GM19395 (cell line): ENCODE measurements around the gene NT5DC1.

Experiments
- ATAC-seq: cut with Tn5 transposase; IDR thresholded peaks from one replicate; pipeline ENCODE4 v1.9.1; 2021; ENCODE audit warnings: mild to moderate bottlenecking, moderate library complexity; ENCODE audit not compliant: unreplicated experiment

The NT5DC1 gene

DNA sequence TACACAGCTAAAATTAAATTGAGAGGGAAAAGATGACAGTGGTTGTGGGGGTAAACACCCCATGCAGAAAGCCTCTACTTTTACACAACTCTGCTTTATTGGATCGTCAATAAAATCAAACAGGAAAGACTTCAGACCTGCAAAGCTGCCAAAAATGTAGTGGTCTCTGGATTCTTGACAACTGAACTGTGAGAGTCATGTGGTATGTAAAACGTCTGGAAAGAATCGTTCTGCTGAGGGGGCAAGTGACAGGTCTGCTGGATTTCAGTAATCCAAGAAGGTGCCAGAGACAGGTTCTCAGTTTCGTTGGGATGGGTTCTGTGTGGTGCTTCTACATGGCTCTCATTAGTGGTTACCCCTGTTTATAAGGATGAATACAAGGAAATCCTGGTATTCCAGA lies 89.9 kb downstream of the NT5DC1 start:
- ATAC-seq: no peak

- ATAC-seq: no peak
These were observed 91.2 kb downstream of the NT5DC1 start for GRCh38 chr6:116191881-116192280.

DNA sequence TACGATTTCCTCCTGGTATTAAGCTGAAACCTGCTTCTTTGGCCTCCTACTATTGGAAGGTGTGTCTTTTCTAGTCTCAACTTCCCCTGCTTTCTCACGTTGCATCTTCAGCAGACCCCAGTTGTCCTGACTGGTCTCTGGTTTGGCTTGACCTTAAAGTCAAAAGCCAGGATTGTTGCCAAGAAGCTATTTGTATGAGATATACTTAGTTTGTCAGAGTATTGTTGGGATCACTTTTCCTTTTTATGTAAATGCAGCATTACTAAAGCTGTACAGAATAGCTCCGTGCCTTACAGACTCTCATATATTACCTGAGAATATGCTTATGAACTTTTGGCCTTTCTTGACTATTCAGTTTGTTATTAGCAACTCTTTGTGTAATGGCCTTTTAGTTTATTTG lies 92.1 kb downstream of the NT5DC1 start:
- ATAC-seq: no peak

DNA sequence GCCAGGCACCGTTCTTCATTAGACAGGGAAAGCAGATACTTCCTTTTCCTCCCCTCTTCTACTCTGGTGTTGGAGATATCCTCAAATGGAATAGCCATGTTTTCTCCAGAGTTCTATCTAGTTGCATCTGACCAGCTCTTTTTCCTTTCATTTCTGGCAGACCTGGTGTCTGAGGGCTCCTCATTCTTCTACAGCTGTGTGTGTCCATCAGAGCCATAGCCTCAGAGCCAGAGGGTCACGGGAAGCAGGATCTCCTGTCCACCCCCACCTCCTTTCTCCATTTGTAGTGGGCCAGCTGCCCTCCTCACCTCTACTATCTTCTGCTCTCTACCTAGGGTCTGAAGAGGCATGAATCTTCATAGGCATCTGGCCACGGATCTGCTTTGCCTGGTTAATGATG lies 96.2 kb downstream of the NT5DC1 start:
- ATAC-seq: no peak

DNA sequence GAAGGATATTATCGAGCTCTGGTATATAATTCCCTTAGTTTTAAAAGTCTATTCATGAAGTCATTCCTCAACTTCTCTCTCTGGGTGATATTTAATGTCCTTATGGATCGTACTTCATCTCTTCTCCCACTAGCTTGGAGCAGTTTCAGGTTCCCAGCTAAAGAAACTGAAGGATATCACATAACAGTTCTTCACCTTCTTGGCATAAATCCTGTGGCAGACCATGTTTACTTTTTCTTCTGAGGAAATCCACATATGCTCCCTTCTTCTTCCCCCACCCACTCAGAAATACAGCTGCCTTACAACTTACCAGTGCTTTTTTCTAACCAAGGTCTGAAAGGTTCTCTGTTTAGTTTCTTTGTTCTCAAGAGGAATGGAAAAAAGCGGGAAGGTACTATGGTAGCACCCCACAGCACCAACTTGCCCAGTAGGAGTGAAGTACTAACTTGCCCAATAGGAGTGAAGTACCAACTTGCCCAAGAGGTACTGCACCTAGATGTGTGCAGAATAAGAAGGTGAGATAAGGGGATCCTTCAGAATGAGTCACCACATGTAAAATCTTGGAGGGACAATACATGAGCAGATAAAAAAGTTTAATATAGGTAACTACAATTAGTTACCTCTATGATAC lies 100.1 kb downstream of the NT5DC1 start:
- no peak for ATAC-seq

DNA sequence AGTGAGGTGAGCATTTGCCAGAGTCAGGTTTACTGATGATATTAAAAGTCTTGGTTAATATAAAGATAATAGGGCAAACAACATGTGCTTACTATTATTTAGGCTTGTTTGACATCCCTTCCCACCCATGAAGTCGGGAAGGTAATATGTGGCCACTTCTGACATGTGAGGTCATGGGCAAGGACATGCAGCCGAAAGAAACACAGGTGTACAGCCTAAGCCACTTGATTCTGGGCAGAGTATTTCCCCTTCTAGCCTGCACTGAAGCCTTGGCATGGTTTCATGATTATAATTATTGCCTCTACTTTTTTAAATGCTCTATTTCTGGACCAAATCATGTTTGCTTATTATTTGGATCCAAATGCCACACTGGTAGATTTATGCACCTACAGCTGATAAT lies 100.9 kb downstream of the NT5DC1 start:
- ATAC-seq: no peak

GRCh38 chr6:116205281-116205680 lies 104.6 kb downstream of the NT5DC1 start:
- ATAC-seq: no peak

GRCh38 chr6:116206231-116206903 lies 105.7 kb downstream of the NT5DC1 start:
- ATAC-seq: no peak

DNA sequence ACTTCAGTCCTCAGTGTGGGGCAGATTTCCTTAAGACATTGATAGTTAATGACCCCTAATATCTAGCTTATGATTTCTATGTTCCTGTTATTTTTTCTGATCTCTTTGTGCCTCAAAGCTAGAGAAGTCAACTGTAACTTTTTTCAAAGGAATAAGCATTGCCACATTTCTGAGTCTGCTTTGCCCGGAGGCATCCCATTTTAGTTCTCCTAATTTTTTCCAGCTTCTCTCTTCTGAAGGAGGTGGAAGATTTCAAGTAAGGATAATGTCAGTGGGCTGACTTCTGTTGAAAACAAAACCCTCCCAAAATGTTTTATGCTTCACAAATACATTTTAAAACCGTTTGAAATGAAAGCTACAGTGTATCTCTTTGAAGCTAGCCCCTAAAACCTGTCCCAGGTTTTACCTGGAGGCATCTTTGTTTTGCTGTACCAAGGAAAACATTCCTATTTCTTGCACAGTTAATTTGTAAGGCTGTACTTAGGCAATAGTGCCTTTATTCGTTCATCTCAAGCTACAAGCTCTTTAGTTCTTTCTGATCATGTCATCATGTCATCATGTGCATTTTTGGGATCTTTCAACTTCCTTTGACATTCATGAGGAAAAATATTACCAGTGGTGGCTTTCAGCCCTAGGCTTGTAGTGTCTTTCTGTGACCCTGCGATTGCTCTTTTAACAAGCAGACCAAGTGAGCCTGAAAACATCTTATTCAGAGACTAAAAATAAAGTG lies 107.6 kb downstream of the NT5DC1 start:
- ATAC-seq: no peak

- no peak for ATAC-seq
These were observed 109.7 kb downstream of the NT5DC1 start for GRCh38 chr6:116210316-116210715.

- ATAC-seq: no peak
These were observed 110.2 kb downstream of the NT5DC1 start for GRCh38 chr6:116210750-116211425.

DNA sequence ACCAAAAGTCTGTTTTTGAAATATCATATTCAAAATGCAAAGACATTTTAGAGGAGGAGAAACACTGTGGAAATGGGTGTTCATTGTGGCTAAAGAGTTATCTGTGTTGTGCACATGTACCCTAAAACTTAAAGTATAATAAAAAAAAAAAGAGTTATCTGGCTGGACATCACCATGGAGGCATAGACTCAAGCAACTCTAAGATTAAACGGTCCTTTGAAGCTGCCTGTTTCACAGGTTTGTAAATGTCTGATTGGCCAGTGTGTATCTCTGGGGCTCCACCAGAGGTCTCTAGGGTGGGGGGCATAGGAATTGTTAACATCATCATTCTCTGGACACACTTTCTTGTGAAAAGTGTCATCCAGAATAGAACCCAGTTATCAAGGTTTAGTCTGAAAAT lies 114.0 kb downstream of the NT5DC1 start:
- no peak for ATAC-seq

DNA sequence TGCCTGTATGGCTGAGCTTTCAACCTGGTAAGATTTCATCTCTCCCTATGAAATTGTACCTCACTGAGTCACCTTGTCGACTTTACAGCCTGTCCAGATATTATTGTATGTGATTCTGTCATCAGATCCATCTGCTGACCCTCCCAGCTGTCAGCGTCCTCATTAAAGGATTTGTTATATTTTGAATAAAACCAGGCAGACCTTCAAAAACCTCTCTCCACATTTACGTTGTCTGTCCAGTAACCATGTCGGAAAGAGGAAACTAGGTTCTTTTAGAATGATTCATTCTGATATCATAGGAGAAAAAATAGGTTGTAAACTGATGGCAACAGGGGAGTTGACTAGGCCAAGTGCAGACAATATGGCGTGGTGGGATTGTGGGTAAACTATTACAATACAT lies 114.8 kb downstream of the NT5DC1 start:
- no peak for ATAC-seq

DNA sequence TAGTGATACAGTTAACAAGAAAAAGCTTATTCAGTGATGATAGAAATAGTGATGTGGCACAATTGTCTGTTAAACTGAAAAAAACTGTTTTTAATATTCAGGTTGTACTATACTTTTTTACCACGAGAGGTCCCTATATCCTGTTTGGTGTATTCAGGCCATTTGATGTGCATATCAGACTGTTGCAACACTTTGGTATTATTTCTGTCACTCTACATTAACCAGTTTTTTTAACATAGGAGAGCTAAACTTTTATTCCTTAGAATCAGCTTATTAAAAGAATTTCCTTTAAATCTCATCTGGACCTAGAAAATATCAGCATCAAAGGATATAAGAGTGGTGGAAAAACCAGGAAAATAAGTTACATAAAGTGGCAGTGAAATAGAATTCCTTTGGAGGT lies 116.4 kb downstream of the NT5DC1 start:
- peak; percentile 56 for ATAC-seq

- peak; percentile 45 for ATAC-seq
These were observed 117.5 kb downstream of the NT5DC1 start for GRCh38 chr6:116218172-116218633.

GRCh38 chr6:116218866-116219265 lies 118.2 kb downstream of the NT5DC1 start:
- ATAC-seq: no peak

GRCh38 chr6:116221067-116221466 lies 120.4 kb downstream of the NT5DC1 start:
- ATAC-seq: no peak

GRCh38 chr6:116221911-116222310 lies 121.3 kb downstream of the NT5DC1 start:
- no peak for ATAC-seq

DNA sequence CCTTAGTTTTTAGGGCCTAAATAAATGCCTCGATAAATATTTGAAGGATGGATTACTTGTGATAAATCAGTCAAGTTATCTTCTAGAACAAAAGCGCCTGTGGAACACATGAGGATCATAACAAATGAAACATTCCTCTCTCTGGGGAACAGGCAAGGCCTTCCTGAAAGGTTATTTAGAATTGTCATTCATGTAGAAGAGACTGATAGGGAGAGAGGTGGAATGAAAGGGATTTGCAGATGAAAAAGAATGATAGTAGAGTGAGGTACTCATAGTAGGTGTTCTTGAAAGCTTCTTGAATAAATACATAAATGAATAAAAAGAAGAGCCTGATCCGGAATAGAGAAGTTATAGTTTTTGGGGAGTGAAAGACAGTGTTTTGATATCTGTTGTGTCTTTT lies 122.7 kb downstream of the NT5DC1 start:
- ATAC-seq: no peak

DNA sequence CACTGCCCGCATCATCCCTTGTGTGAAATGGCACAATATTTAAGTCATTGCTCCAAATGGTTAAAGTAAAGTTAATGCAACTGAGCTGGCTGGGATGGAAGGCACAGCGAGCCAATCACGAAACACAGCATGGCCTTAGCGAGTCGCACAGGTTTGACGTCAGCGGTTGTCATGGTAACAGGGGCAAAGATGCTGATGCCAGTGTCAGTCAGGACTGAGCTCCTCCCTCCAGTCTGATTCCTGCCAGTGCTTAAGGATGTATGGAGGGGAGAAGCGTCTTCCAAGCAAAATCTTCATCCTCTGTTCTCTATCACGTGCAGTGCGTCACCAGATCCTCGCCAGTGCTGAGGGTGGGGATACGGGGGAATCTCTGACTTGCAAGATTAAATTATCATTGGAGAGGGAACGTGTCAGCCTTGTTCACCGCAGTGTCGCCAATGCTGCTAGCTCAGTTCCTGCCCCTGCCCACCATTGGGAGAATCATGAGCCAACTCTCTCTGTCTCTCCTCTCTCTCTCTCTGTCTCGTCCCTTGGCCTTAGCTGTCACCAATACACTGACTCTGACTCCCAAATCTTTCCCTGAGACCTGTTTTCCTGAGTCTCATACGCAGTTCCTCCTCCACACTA lies 128.7 kb downstream of the NT5DC1 start:
- ATAC-seq: no peak

DNA sequence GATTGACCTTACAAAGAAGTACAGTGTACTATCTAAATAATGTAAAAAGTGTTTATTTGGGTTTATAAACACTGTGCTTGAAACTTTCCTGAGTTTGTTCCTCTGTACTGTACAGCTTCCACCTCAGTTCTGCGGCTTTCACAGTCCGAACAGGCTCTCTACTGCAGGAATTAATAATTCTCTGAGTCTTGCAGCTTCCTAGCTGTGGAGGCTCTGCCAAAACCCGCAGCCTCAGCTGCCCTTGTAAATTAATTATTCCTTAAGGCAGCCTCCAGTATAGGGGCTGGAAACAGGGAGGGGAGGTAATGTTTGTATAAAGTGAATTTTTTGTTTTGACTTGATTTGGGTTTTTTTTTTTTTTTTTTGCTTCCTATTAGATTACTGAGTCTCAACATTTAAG lies 134.0 kb downstream of the NT5DC1 start:
- ATAC-seq: no peak
